Natural killer cell (primary cell): ENCODE results near the gene TBC1D22A. TPM values are rescaled to one million over a fixed set of nuclear protein-coding genes. Genes with fewer than 3 reads are reported as not detected.

Source experiments
- ATAC-seq, 3 donors: fragments of 150-1000 bp in 2 of 3; fragments of 200-7000 bp in 1 of 3; cut with Tn5 transposase; 1 replicate in 1 of 3; 2 replicates in 2 of 3; pipeline ENCODE4 v1.10.0; 2021; ENCODE audit warnings: mild to moderate bottlenecking in 2 of 3, moderate library complexity in 2 of 3
- DNase-seq, 2 donors: peaks; one replicate each; pipeline versions ENCODE4 v3.0.0 to v3.0.0-alpha.2; 2013 to 2021; ENCODE audit warnings: mixed read lengths in 1 of 2
- H3K27ac ChIP-seq: one replicate; pipeline ENCODE4 v1.5.1; 2013; ENCODE audit warnings: mild to moderate bottlenecking, low read length
- H3K27me3 ChIP-seq: one replicate; pipeline ENCODE4 v1.6.1; 2013; ENCODE audit warnings: low read length; ENCODE audit not compliant: control insufficient read depth, insufficient read depth
- H3K36me3 ChIP-seq: one replicate; pipeline ENCODE4 v1.6.1; 2013; ENCODE audit warnings: low read length; ENCODE audit not compliant: control insufficient read depth, insufficient read depth
- H3K4me1 ChIP-seq: one replicate; pipeline ENCODE4 v1.6.1; 2013; ENCODE audit warnings: low read length; ENCODE audit not compliant: control insufficient read depth, insufficient read depth
- H3K4me3 ChIP-seq: one replicate; pipeline ENCODE4 v1.5.1; 2013; ENCODE audit warnings: low read length
- H3K9me3 ChIP-seq: one replicate; pipeline ENCODE4 v1.6.1; 2013; ENCODE audit warnings: low read length; ENCODE audit not compliant: control insufficient read depth, insufficient read depth
- H3K27ac Mint-ChIP-seq, 2 donors: one replicate each; pipeline ENCODE4 v1.8.0; 2022; ENCODE audit warnings: mild to moderate bottlenecking in 2 of 2, mixed read lengths in 2 of 2, moderate library complexity in 1 of 2
- H3K27me3 Mint-ChIP-seq, 2 donors: one replicate each; pipeline ENCODE4 v1.8.0; 2022; ENCODE audit warnings: low read depth in 2 of 2, mixed read lengths in 2 of 2
- H3K36me3 Mint-ChIP-seq: one replicate; pipeline ENCODE4 v1.8.0; 2022; ENCODE audit warnings: mixed read lengths
- H3K4me1 Mint-ChIP-seq, 2 donors: one replicate each; pipeline ENCODE4 v1.8.0; 2022; ENCODE audit warnings: mixed read lengths in 2 of 2
- H3K4me3 Mint-ChIP-seq: one replicate; pipeline ENCODE4 v1.8.0; 2022; ENCODE audit warnings: mild to moderate bottlenecking, moderate library complexity, mixed read lengths
- H3K9me3 Mint-ChIP-seq, 2 donors: one replicate each; pipeline ENCODE4 v1.8.0; 2022; ENCODE audit warnings: mixed read lengths in 2 of 2
- CTCF ChIP-seq: fragments of 200-600 bp; IDR thresholded peaks from one replicate; pipeline ENCODE4 v1.8.0; 2022; ENCODE audit warnings: antibody characterized with exemption
- WGBS: methylation state at CpG from one replicate; pipeline ENCODE4 v1.1.7; 2013; ENCODE audit warnings: missing lambda C conversion rate; ENCODE audit not compliant: insufficient coverage; 5-methylcytosine and 5-hydroxymethylcytosine counted together
- intact Hi-C: fragments of 100-400 bp; cut with micrococcal nuclease; formaldehyde crosslinking; loops from one replicate; pipeline ENCODE4 v1.14.2; 2022
- total RNA-seq, 4 donors: library from RNA; stranded (reverse); fragments of 120-200 nt in 1 of 4; gene quantifications; one replicate each; pipeline versions ENCODE4 v1.2.3 to v1.2.4, GENCODE V29; 2013 to 2022

Gene TBC1D22A
- total RNA-seq, 3 donors from 2014 or later (not counting 1 experiment from before 2014, with no cell fraction given), result 47.4 to 53.7 (median 53.2) TPM

DNA sequence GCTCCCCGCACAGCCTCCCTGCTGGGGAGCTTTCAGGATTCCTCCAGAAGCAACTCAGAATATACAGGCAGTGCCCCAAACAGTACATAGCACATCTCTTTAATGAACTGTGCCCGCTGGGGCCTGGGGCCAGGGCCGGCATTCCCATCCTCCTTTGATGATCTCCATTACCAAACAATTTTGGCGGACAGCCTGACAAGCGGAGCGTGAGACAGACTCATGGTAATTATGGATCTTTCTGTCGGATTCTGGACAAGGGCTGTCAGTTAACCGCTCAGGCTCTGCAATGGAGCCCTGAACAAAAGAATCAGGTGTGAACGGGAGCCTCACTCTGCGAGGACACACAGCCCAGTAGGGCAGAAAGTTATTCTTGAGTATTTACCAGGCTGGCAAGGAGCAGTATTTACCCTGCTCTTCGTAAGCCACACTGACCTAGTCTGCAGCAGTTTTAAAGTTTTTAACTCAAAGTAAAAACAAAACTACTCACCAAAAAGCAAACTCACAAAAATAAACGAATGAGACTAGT is 174.0 kb downstream of the TBC1D22A start:
- Mint-ChIP-seq H3K27ac (peak overlapping the region; percentile 89 to 91), H3K4me1 (peaks cover 50 to 55% of the 10 kb centered on the region in 2 donors), H3K9me3 (no peaks in the 10 kb centered on the region), H3K36me3 (no peaks in the 10 kb centered on the region), H3K27me3 (no peaks in the 10 kb centered on the region), H3K4me3 (peak overlapping the region; percentile 45)
- WGBS, result 88% methylated on average over 12 of the region's 12 CpGs
- ATAC-seq (no peak), DNase-seq (no peak)
- no peaks in the 10 kb centered on the region for H3K27me3 ChIP-seq
- peaks cover 25% of the 10 kb centered on the region for H3K4me1 ChIP-seq
- H3K9me3 ChIP-seq, result no peaks in the 10 kb centered on the region
- H3K36me3 ChIP-seq, result no peaks in the 10 kb centered on the region
- TF ChIP-seq CTCF, result no peak
- no peak overlapping the region for H3K4me3 ChIP-seq
- intact Hi-C loops, result no loop called here
- no peak overlapping the region for H3K27ac ChIP-seq

DNA sequence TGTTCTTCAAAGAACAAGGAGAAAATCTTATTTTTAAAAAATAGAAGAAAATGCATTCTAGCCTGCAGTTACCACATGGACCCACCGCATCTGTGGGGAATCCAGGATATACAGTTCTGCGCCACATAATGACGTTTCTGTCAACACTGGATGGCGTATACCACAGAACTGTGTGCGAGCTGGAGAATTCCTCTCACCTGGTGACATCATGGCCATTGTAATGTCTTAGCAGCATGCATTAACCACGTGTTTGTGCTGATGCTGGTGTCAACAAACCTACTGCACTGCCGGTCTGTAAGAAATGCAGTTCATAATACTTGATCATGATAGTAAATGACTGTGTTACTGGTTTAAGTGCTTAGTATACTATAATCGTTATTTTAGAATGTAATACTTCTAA is 174.7 kb downstream of the TBC1D22A start:
- H3K27me3 ChIP-seq, result no peaks in the 10 kb centered on the region
- H3K27ac ChIP-seq, result no peak overlapping the region
- H3K27ac Mint-ChIP-seq, result no peak overlapping the region
- H3K9me3 Mint-ChIP-seq, result no peaks in the 10 kb centered on the region
- H3K4me3 Mint-ChIP-seq, result no peak overlapping the region
- peaks cover 46 to 52% of the 10 kb centered on the region in 2 donors for H3K4me1 Mint-ChIP-seq
- intact Hi-C loops, result no loop called here
- no peaks in the 10 kb centered on the region for H3K36me3 ChIP-seq
- no peak overlapping the region for H3K4me3 ChIP-seq
- no peak for TF ChIP-seq CTCF
- H3K9me3 ChIP-seq, result no peaks in the 10 kb centered on the region
- peaks cover 28% of the 10 kb centered on the region for H3K4me1 ChIP-seq
- DNase-seq, result no peak
- peak in 1 of 3 donors; percentile 29 for ATAC-seq
- H3K27me3 Mint-ChIP-seq, result no peaks in the 10 kb centered on the region
- no peaks in the 10 kb centered on the region for H3K36me3 Mint-ChIP-seq
- 73% methylated on average over 7 of the region's 8 CpGs for WGBS

DNA sequence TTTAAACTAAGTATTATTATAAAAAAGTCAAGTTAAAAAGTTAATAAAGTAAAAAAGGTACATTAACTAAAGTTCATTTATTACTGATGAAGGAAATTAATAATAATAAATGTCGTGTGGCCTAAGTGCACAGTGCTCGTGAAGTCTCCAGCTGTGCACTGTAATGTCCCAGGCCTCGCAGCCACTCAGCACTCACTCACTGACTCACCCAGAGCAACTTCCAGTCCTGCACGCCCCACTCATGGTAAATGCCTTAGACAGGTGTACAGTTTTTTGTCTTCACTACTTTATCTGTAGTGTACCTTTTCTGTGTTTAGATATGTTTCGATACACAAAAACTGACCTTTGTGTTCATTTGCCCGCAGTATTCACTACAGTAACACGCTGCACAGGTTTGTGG is 175.5 kb downstream of the TBC1D22A start:
- Histone ChIP-seq H3K4me3 (no peak overlapping the region), H3K36me3 (no peaks in the 10 kb centered on the region), H3K9me3 (no peaks in the 10 kb centered on the region), H3K4me1 (peaks cover 30% of the 10 kb centered on the region), H3K27ac (no peak overlapping the region), H3K27me3 (no peaks in the 10 kb centered on the region)
- Mint-ChIP-seq H3K4me3 (no peak overlapping the region), H3K27ac (no peak overlapping the region), H3K4me1 (peaks cover 49 to 54% of the 10 kb centered on the region in 2 donors), H3K9me3 (no peaks in the 10 kb centered on the region), H3K27me3 (no peaks in the 10 kb centered on the region), H3K36me3 (no peaks in the 10 kb centered on the region)
- intact Hi-C loops, result no loop called here
- ATAC-seq, result no peak
- DNase-seq, result no peak
- WGBS, result 100% methylated on average over 7 of the region's 7 CpGs
- no peak for TF ChIP-seq CTCF
